ENCODE measurements around the gene MICAL3. TPM values are rescaled to one million over a fixed set of nuclear protein-coding genes. Genes with fewer than 3 reads are reported as not detected.
A peak's percentile ranks its signal among the peaks of the same experiment; 100 is the strongest.

MICAL3 gene
- polyA plus RNA-seq, 3 donors, result 0.23 to 0.84 TPM; not detected in 1

DNA sequence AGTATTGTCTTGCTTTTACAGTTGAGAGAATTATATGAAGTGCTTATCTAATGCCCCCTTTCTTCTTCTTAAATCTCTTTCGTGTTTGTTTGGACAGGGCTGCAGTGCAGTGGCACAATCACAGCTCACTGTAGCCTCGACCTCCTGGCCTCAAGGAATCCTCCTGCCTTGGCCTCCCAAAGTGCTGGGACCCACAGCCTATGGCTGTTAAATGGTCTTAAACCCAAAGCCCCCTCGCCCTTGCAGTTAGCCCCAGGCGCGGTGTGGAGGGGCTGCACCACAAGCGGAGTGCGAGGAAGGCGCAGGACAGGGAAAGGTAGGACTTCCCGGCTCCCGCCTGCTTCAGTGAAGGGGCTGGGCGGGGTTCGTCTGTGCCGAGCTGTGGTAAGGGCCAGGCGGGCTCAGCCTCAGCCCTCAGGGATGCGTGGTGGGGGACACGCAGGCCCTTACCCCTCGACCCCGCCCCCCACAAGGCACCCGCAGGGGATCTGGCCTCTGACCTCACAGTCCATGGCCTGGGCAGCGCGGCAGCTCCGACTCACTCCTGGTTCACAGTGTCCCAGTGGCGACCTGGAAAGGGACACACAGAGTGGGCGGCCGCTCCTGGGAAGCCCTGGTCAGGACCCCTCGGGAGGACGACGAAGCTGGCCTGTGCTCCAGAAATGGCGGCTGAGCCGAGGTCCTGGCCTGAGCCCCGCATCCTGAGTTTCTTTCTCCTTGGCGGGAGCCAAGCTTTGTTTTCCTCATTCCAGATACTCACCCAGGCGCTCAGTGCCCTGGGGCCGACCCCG lies 274.6 kb downstream of the MICAL3 start:
- TF ChIP-seq CTCF (IDR thresholded peaks at IDR 0.05), result no peak
- Histone ChIP-seq H3K9me3 (replicated peaks in 1 of 2; ENCODE audit: control insufficient read depth in 1 of 2, insufficient read depth in 1 of 2, low read length in 2 of 2) (no peaks in the 10 kb centered on the region), H3K36me3 (replicated peaks in 1 of 2; ENCODE audit: control insufficient read depth in 1 of 2, insufficient read depth in 2 of 2, low read length in 2 of 2) (peaks cover 41 to 62% of the 10 kb centered on the region in 2 donors), H3K27ac (ENCODE audit: low read depth in 1 of 2, low read length in 2 of 2) (peak overlapping the region in 1 of 2 donors; percentile 36), H3K4me3 (replicated peaks in 1 of 3; ENCODE audit: low read depth in 2 of 3, low read length in 3 of 3) (no peak overlapping the region), H3K79me2 (ENCODE audit: insufficient read depth, low read length) (peaks cover 93% of the 10 kb centered on the region), H3K27me3 (ENCODE audit: control insufficient read depth in 2 of 2, insufficient read depth in 2 of 2, low read length in 2 of 2) (no peaks in the 10 kb centered on the region), H4K20me1 (ENCODE audit: insufficient read depth, low read length) (peaks cover 99% of the 10 kb centered on the region), H3K9ac (ENCODE audit: insufficient read depth, low read length, poor library complexity, severe bottlenecking) (no peak overlapping the region), H3K4me1 (ENCODE audit: control insufficient read depth in 1 of 2, insufficient read depth in 2 of 2, low read length in 2 of 2) (peaks cover 0 to 9% of the 10 kb centered on the region in 2 donors), H2AFZ (ENCODE audit: insufficient read depth, low read depth, low read length, poor library complexity, severe bottlenecking) (no peak overlapping the region), H3K4me2 (replicated peaks; ENCODE audit: extremely low read depth, low read length, poor library complexity, severe bottlenecking) (no peak overlapping the region)
- DNase-seq, result no peak
- no peaks in the 10 kb centered on the region for H3K9me3 Mint-ChIP-seq
- no peaks in the 10 kb centered on the region for H3K27me3 Mint-ChIP-seq (ENCODE audit: low read depth in 3 of 3)
- no peak overlapping the region for H3K4me3 Mint-ChIP-seq
- peaks cover 19 to 71% of the 10 kb centered on the region in 2 donors for H3K36me3 Mint-ChIP-seq
- H3K27ac Mint-ChIP-seq, result peak overlapping the region in 4 of 7 donors; percentile 48 to 76 (median 74)
- peaks cover 6% of the 10 kb centered on the region for H3K4me1 Mint-ChIP-seq
- intact Hi-C loops (cut with micrococcal nuclease), result loop anchor here in 1 of 2 donors (10.0 kb wide), 1 partner anchor 325 kb away; the partner anchor contains the start of gene PEX26
- WGBS (ENCODE audit: insufficient coverage), result 93% methylated on average over 33 of the region's 35 CpGs

DNA sequence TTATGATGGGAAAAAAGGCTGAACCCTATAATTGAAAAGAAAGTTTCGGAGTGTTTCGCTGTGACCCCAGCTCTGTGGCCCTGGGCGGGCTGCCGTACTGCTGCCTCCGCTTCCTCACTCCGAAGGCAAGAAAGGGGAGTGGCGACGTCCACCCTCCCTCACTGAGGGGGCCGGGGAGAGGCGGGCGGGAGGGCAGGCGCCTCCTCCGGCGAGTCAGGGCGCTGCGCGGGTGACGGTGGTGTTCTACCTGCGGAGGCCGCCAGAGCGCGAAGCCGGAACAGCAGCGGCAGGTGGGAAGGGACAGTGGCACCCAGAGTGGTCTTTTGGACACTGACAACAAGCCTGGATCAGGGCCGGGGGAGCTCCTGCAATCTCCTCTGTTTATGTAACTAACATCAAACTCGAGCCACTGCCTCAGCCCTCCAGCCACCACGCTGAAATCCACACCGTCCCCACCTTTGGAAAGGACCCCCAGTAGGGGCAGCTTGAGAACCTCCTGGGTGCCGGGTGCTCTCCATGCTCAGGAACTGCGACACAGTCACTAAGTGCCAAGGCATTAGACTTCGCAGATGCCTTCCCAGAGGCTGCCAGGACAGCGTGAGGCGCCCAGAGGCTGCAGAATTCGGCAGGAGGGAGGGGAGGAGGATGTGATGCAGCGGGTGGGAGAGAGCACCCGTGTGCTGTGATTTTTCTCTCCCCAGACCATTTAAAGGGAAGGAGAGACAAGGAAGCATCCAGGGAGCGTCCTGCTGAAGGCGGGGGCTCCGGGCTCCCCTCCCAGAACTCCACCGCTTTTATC lies 275.6 kb downstream of the MICAL3 start:
- H3K9ac ChIP-seq (ENCODE audit: insufficient read depth, low read length, poor library complexity, severe bottlenecking), result no peak overlapping the region
- H3K27me3 ChIP-seq (ENCODE audit: control insufficient read depth in 2 of 2, insufficient read depth in 2 of 2, low read length in 2 of 2), result no peaks in the 10 kb centered on the region
- no peak overlapping the region for H3K4me3 Mint-ChIP-seq
- TF ChIP-seq CTCF (IDR thresholded peaks at IDR 0.05), result no peak
- no peaks in the 10 kb centered on the region for H3K9me3 Mint-ChIP-seq
- H3K36me3 ChIP-seq (replicated peaks in 1 of 2; ENCODE audit: control insufficient read depth in 1 of 2, insufficient read depth in 2 of 2, low read length in 2 of 2), result peaks cover 42 to 62% of the 10 kb centered on the region in 2 donors
- WGBS (ENCODE audit: insufficient coverage), result 99% methylated on average over 34 of the region's 40 CpGs
- H3K27ac ChIP-seq (ENCODE audit: low read depth in 1 of 2, low read length in 2 of 2), result peak overlapping the region in 1 of 2 donors; percentile 36
- H3K27ac Mint-ChIP-seq, result peak overlapping the region in 2 of 7 donors; percentile 9 to 54
- DNase-seq, result no peak
- H4K20me1 ChIP-seq (ENCODE audit: insufficient read depth, low read length), result peaks cover 99% of the 10 kb centered on the region
- intact Hi-C loops (cut with micrococcal nuclease), result loop anchor here in 1 of 2 donors (10.0 kb wide), 1 partner anchor 326 kb away; the partner anchor contains the start of gene PEX26
- no peak overlapping the region for H3K4me2 ChIP-seq (replicated peaks; ENCODE audit: extremely low read depth, low read length, poor library complexity, severe bottlenecking)
- no peaks in the 10 kb centered on the region for H3K27me3 Mint-ChIP-seq (ENCODE audit: low read depth in 3 of 3)
- H3K9me3 ChIP-seq (replicated peaks in 1 of 2; ENCODE audit: control insufficient read depth in 1 of 2, insufficient read depth in 1 of 2, low read length in 2 of 2), result no peaks in the 10 kb centered on the region
- peaks cover 93% of the 10 kb centered on the region for H3K79me2 ChIP-seq (ENCODE audit: insufficient read depth, low read length)
- H3K4me1 ChIP-seq (ENCODE audit: control insufficient read depth in 1 of 2, insufficient read depth in 2 of 2, low read length in 2 of 2), result no peaks in the 10 kb centered on the region
- H3K4me3 ChIP-seq (replicated peaks in 1 of 3; ENCODE audit: low read depth in 2 of 3, low read length in 3 of 3), result no peak overlapping the region
- no peak overlapping the region for H2AFZ ChIP-seq (ENCODE audit: insufficient read depth, low read depth, low read length, poor library complexity, severe bottlenecking)
- peaks cover 6% of the 10 kb centered on the region for H3K4me1 Mint-ChIP-seq
- peaks cover 20 to 71% of the 10 kb centered on the region in 2 donors for H3K36me3 Mint-ChIP-seq

Data from CD14-positive monocyte (primary cell).